LNCaP clone FGC (cell line): ENCODE measurements around the gene CDH3.
A peak's percentile ranks its signal among the peaks of the same experiment; 100 is the strongest.

Experiments
- DNase-seq: peaks from one replicate; pipeline ENCODE4 v3.0.0-alpha.2; 2011; ENCODE audit warnings: low read depth
- H3K4me3 ChIP-seq: 2 replicates; pipeline ENCODE4 v1.5.1; 2011; ENCODE audit warnings: mild to moderate bottlenecking, low read depth, low read length, control low read depth
- TF ChIP-seq, protein P1 (sequence below): IDR thresholded peaks from 2 replicates; pipeline ENCODE4 v1.5.1; 2012; ENCODE audit warnings: mild to moderate bottlenecking; ENCODE audit not compliant: control insufficient read depth, insufficient read depth; ENCODE audit errors: extremely low read depth

The CDH3 gene

DNA sequence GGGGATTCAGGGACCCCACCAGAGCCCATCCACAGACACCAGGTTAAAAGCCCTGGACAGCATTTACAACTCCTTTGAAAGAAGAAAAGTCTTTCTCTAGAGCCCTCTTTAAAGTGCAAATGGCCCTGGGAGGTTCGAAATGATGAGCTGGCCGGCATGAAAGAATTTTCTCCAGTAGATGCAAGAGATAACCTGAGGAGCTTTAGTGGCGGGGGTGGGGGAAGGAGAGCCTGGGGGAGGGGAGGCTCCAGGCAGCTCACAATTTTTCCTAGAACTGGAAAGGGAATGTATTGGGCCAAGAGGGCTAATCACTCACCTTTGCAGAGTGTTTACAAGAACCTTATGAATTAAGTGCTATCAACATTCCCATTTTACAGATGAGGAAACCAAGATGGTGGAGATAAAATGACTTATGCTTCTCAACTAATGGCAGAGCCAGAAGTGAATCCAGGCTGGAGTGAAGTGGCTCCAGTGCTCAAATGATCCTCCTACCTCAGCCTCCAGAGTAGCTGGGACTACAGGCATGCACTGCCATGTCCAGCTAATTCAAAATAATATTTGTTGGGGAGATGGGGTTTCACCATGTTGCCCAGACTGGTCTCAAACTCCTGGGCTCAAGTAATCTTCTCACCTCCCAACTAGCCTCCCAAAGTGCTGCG is 87.8 kb downstream of the CDH3 start:
- H3K4me3 ChIP-seq, result no peak overlapping the region
- TF ChIP-seq, protein P1, sequence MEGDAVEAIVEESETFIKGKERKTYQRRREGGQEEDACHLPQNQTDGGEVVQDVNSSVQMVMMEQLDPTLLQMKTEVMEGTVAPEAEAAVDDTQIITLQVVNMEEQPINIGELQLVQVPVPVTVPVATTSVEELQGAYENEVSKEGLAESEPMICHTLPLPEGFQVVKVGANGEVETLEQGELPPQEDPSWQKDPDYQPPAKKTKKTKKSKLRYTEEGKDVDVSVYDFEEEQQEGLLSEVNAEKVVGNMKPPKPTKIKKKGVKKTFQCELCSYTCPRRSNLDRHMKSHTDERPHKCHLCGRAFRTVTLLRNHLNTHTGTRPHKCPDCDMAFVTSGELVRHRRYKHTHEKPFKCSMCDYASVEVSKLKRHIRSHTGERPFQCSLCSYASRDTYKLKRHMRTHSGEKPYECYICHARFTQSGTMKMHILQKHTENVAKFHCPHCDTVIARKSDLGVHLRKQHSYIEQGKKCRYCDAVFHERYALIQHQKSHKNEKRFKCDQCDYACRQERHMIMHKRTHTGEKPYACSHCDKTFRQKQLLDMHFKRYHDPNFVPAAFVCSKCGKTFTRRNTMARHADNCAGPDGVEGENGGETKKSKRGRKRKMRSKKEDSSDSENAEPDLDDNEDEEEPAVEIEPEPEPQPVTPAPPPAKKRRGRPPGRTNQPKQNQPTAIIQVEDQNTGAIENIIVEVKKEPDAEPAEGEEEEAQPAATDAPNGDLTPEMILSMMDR, result no peak
- no peak for DNase-seq

DNA sequence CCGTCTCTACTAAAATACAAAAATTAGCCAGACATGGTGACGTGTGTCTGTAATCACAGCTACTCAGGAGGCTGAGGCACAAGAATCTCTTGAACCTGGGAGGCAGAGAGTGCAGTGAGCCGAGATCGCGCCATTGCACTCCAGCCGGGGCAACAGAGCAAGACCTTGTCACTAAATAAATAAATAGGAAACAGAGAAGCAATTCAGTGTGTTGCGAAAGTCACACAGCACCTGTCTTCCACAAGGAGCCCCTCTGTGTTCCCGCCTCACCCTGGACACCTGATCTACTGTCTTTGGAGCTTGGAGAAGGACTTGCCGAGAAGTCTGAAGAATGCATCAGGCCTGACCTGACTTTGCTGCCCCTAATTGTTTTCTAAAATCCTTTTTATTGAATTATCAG is 88.5 kb downstream of the CDH3 start:
- DNase-seq, result no peak
- TF ChIP-seq, protein P1, result no peak

DNA sequence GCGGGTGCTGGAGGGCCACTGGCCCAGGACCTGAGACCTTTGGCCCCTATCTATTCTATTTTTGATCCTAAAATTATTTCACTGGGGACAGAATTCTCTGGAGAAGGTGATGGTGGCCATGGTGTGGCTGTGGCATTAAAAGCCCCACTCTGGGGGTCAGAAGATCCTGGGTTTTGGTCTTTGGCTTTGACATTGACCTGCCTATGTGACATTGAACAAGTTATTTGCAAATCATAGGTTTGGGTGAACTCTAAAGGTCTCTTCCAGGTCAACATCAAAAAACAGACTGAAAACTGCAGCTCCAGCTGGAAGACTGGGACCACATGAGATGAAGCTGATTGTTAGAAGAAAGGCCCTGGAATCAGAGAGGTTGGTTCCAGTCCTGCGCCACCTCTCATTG is 89.7 kb downstream of the CDH3 start:
- TF ChIP-seq, protein P1, result no peak
- H3K4me3 ChIP-seq, result no peak overlapping the region
- DNase-seq, result no peak

More for the DNA sequence above, 88.5 kb downstream of the CDH3 start:
- no peak overlapping the region for H3K4me3 ChIP-seq

DNA sequence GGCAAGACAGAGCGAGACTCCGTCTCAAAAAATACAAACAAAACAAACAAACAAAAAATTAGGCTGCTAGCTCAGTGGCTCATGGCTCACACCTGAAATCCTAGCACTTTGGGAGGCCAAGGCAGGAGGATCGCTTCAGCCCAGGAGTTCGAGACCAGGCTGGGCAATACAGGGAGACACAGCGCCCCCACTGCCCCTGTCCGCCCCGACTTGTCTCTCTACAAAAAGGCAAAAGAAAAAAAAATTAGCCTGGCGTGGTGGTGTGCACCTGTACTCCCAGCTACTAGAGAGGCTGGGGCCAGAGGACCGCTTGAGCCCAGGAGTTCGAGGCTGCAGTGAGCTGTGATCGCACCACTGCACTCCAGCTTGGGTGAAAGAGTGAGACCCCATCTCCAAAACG is 91.5 kb downstream of the CDH3 start:
- TF ChIP-seq, protein P1, result no peak
- peak overlapping the region; percentile 93 for H3K4me3 ChIP-seq
- DNase-seq, result no peak

DNA sequence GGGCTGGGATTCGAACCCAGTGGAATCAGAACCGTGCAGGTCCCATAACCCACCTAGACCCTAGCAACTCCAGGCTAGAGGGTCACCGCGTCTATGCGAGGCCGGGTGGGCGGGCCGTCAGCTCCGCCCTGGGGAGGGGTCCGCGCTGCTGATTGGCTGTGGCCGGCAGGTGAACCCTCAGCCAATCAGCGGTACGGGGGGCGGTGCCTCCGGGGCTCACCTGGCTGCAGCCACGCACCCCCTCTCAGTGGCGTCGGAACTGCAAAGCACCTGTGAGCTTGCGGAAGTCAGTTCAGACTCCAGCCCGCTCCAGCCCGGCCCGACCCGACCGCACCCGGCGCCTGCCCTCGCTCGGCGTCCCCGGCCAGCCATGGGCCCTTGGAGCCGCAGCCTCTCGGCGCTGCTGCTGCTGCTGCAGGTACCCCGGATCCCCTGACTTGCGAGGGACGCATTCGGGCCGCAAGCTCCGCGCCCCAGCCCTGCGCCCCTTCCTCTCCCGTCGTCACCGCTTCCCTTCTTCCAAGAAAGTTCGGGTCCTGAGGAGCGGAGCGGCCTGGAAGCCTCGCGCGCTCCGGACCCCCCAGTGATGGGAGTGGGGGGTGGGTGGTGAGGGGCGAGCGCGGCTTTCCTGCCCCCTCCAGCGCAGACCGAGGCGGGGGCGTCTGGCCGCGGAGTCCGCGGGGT is 92.1 kb downstream of the CDH3 start, which contains the start of gene CDH1:
Gene CDH1, plus strand, starts transcription at position 247 of the 684 bp plus-strand sequence. Its CDS starts 124 bp downstream, at position 371.
- peak within 1 kb of the TSS; percentile 93 for H3K4me3 ChIP-seq
- DNase-seq, result peak; percentile 88
- TF ChIP-seq, protein P1, result no peak

DNA sequence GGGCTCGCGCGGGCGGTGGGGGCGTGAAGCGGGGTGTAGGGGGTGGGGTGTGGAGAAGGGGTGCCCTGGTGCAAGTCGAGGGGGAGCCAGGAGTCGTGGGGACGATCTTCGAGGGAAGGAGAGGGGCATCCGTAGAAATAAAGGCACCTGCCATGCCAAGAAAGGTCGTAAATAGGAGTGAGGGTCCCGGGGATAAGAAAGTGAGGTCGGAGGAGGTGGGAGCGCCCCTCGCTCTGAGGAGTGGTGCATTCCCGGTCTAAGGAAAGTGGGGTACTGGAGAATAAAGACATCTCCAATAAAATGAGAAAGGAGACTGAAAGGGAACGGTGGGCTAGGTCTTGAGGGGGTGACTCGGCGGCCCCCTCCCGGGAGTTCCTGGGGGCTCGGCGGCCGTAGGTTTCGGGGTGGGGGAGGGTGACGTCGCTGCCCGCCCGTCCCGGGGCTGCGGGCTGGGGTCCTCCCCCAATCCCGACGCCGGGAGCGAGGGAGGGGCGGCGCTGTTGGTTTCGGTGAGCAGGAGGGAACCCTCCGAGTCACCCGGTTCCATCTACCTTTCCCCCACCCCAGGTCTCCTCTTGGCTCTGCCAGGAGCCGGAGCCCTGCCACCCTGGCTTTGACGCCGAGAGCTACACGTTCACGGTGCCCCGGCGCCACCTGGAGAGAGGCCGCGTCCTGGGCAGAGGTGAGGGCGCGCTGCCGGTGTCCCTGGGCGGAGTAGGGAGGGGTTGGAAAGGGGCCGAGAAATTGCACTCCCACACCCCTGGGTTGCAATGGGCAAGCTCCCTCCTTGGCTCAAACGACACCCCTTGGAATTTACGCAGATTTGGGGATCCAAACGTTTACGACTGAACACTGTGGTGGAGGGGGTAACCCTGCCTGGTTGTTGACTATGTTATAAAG is 92.9 kb downstream of the CDH3 start:
- DNase-seq, result no peak
- peak overlapping the region; percentile 93 for H3K4me3 ChIP-seq
- TF ChIP-seq, protein P1, result peak; percentile 50
